Measurements from ENCODE around the gene MCTS1. TPM values are rescaled to one million over a fixed set of nuclear protein-coding genes. Genes with fewer than 3 reads are reported as not detected.
"Not testable (repeated sequence)": the region's sequence is repeated elsewhere in the genome, so short reads cannot be mapped to it uniquely, and the experiment has no call there.

Gene MCTS1
- total RNA-seq, 4 donors from 2014 or later, result 0.80 to 21.8 (median 10.4) TPM

GRCh38 chrX:120647127-120647526 lies 43.2 kb downstream of the MCTS1 start:
- in situ Hi-C loops (cut with MboI; ENCODE audit: low pct_ligation_motif_present in 1 of 4, low pct_unique_long_range_greater_than_20kb in 1 of 4, low sequenced_read_pairs in 3 of 4) (no loop called here), intact Hi-C loops (cut with DNase I; ENCODE audit: low total_unique reads) (no loop called here)
- no peaks in the 10 kb centered on the region for H3K36me3 ChIP-seq
- H3K9me3 ChIP-seq, result no peaks in the 10 kb centered on the region
- no peaks in the 10 kb centered on the region for H3K27me3 ChIP-seq
- no peak for DNase-seq
- 68 to 100% methylated on average over 2 to 4 of the region's 4 CpGs for WGBS, 2 donors (ENCODE audit: low coverage in 1 of 2)
- TF ChIP-seq EP300 (IDR thresholded peaks at IDR 0.05; ENCODE audit: low read depth), result no peak
- no peak for TF ChIP-seq POLR2A (IDR thresholded peaks at IDR 0.05)
- no peak for TF ChIP-seq POLR2AphosphoS5 (IDR thresholded peaks at IDR 0.05)
- TF ChIP-seq, protein P1, sequence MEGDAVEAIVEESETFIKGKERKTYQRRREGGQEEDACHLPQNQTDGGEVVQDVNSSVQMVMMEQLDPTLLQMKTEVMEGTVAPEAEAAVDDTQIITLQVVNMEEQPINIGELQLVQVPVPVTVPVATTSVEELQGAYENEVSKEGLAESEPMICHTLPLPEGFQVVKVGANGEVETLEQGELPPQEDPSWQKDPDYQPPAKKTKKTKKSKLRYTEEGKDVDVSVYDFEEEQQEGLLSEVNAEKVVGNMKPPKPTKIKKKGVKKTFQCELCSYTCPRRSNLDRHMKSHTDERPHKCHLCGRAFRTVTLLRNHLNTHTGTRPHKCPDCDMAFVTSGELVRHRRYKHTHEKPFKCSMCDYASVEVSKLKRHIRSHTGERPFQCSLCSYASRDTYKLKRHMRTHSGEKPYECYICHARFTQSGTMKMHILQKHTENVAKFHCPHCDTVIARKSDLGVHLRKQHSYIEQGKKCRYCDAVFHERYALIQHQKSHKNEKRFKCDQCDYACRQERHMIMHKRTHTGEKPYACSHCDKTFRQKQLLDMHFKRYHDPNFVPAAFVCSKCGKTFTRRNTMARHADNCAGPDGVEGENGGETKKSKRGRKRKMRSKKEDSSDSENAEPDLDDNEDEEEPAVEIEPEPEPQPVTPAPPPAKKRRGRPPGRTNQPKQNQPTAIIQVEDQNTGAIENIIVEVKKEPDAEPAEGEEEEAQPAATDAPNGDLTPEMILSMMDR (IDR thresholded peaks at IDR 0.05), result no peak
- no peak overlapping the region for H3K27ac ChIP-seq
- no peaks in the 10 kb centered on the region for H3K4me1 ChIP-seq
- no peak overlapping the region for H3K4me3 ChIP-seq

- intact Hi-C loops (cut with DNase I; ENCODE audit: low total_unique reads); H3K9me3 ChIP-seq; H3K27me3 ChIP-seq; H3K4me3 ChIP-seq; H3K36me3 ChIP-seq; DNase-seq; H3K27ac ChIP-seq; H3K4me1 ChIP-seq: not testable (repeated sequence)
- 95% methylated on average over 1 of the region's 1 CpG; no CpG with 5 or more reads in 1 of the 2 donors for WGBS, 2 donors (ENCODE audit: low coverage in 1 of 2)
- in situ Hi-C loops (cut with MboI; ENCODE audit: low pct_ligation_motif_present in 1 of 4, low pct_unique_long_range_greater_than_20kb in 1 of 4, low sequenced_read_pairs in 3 of 4), result loop anchor here in 1 of 4 donors (25.0 kb wide), 1 partner anchor 140 kb away; no protein-coding TSS in a partner anchor
These were observed 48.4 kb downstream of the MCTS1 start for GRCh38 chrX:120652256-120652655.

GRCh38 chrX:120653000-120653399 lies 49.1 kb downstream of the MCTS1 start:
- Histone ChIP-seq H3K27ac (no peak overlapping the region), H3K4me3 (no peak overlapping the region), H3K4me1 (no peaks in the 10 kb centered on the region), H3K36me3 (no peaks in the 10 kb centered on the region), H3K27me3 (no peaks in the 10 kb centered on the region), H3K9me3 (no peaks in the 10 kb centered on the region)
- no peak for DNase-seq
- intact Hi-C loops (cut with DNase I; ENCODE audit: low total_unique reads) (no loop called here), in situ Hi-C loops (cut with MboI; ENCODE audit: low pct_ligation_motif_present in 1 of 4, low pct_unique_long_range_greater_than_20kb in 1 of 4, low sequenced_read_pairs in 3 of 4) (loop anchor here in 1 of 4 donors (25.0 kb wide), 1 partner anchor 141 kb away; no protein-coding TSS in a partner anchor)
- TF ChIP-seq, protein P1 (IDR thresholded peaks at IDR 0.05), result no peak
- TF ChIP-seq POLR2A (IDR thresholded peaks at IDR 0.05), result no peak
- TF ChIP-seq EP300 (IDR thresholded peaks at IDR 0.05; ENCODE audit: low read depth), result no peak
- TF ChIP-seq POLR2AphosphoS5 (IDR thresholded peaks at IDR 0.05), result no peak
- WGBS, 2 donors (ENCODE audit: low coverage in 1 of 2), result 52% methylated on average over 3 of the region's 3 CpGs; no CpG with 5 or more reads in 1 of the 2 donors

GRCh38 chrX:120660637-120661036 lies 56.7 kb downstream of the MCTS1 start:
- no peaks in the 10 kb centered on the region for H3K4me1 ChIP-seq
- no peak overlapping the region for H3K4me3 ChIP-seq
- H3K36me3 ChIP-seq, result no peaks in the 10 kb centered on the region
- no peaks in the 10 kb centered on the region for H3K27me3 ChIP-seq
- TF ChIP-seq, protein P1 (IDR thresholded peaks at IDR 0.05), result no peak
- TF ChIP-seq POLR2A (IDR thresholded peaks at IDR 0.05) (no peak), EP300 (IDR thresholded peaks at IDR 0.05; ENCODE audit: low read depth) (no peak), POLR2AphosphoS5 (IDR thresholded peaks at IDR 0.05) (no peak)
- no peak overlapping the region for H3K27ac ChIP-seq
- in situ Hi-C loops (cut with MboI; ENCODE audit: low pct_ligation_motif_present in 1 of 4, low pct_unique_long_range_greater_than_20kb in 1 of 4, low sequenced_read_pairs in 3 of 4) (loop anchor here in 3 of 4 donors (10.0 to 25.0 kb wide), 2 partner anchors 148 to 156 kb away; no protein-coding TSS in a partner anchor), intact Hi-C loops (cut with DNase I; ENCODE audit: low total_unique reads) (no loop called here)
- H3K9me3 ChIP-seq, result no peaks in the 10 kb centered on the region
- WGBS, 2 donors (ENCODE audit: low coverage in 1 of 2), result 40 to 41% methylated on average over 4 to 6 of the region's 6 CpGs
- DNase-seq, result peak; percentile 13

Other genes starting within 250 kb of the MCTS1 start
- gene ATP1B4, start 242.0 kb upstream of the MCTS1 start, total RNA-seq, result not detected
- gene LAMP2, start 134.8 kb upstream of the MCTS1 start, total RNA-seq, result 10 to 100 TPM; 44.6 to 93.8 (median 66.0) TPM
- gene CUL4B, start 43.1 kb upstream of the MCTS1 start, total RNA-seq, result 10 to 100 TPM; 18.1 to 53.5 (median 30.8) TPM
- 10 to 100 TPM in 2 of 4 donors, 1 to 10 TPM in 2; 3.6 to 34.6 (median 18.5) TPM for gene C1GALT1C1, start 26.0 kb downstream of the MCTS1 start, total RNA-seq